ENCODE data around the gene SUN2. TPM values are rescaled to one million over a fixed set of nuclear protein-coding genes. Genes with fewer than 3 reads are reported as not detected.

Gene SUN2
- total and polyA plus RNA-seq, 2 of the 13 experiments (the other 11 are each of a cell fraction or from before 2014, with no cell fraction given), result 45.6 to 56.6 TPM

DNA sequence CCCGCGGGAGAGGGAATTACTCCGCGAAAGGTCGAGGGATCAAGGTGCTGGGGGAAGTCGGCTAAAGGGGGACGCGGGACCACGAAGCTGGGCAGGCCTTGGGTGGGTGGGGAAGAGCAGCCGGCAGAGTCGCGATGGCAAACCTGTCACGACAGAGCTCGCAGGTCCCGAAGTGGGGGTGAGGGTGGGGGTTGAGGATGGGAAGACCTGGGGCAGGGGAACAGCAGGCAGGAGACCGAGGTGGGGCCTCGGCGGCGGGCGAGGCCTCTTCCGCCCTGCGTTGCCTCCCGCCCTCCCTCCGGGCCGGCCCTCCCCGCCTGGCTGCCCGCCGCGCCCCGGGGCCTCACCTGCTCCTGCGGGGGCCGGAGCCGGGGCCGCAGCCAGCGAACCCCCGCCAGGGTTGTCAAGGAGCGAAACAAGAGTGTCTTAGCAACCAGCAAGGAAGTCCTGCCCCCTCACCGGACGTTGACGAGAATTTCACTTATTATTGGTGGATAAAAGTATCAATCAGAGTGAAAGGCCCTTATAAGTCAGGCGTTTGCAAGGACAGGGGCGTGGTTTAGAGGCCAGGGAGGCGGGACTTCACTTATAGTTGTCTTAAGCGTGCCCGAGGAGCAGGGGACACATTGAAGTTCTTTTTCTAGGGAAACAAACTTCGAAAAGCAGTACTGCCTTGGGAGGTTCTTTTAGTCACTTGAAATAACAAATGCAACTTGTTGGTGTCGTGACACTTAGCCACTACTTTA lies 38.1 kb upstream of the SUN2 start, which contains the start of gene DNAL4 (continued):
- peak; percentile 49; the same call in 1 of the 2 replicates for TF ChIP-seq UBTF (CRISPR knock-in tag; IDR thresholded peaks at IDR 0.05)
- TF ChIP-seq ZBTB33 (CRISPR knock-in tag; IDR thresholded peaks at IDR 0.05), result no peak
- no peak for TF ChIP-seq TFDP2 (CRISPR knock-in tag; IDR thresholded peaks at IDR 0.05)
- no peak for TF ChIP-seq KLF15 (CRISPR knock-in tag; IDR thresholded peaks at IDR 0.05; ENCODE audit: borderline replicate concordance)
- TF ChIP-seq YEATS2 (CRISPR knock-in tag; IDR thresholded peaks at IDR 0.05; ENCODE audit: borderline replicate concordance), result peak; percentile 30; the same call in 1 of the 2 replicates
- TF ChIP-seq PHF20 (CRISPR knock-in tag; IDR thresholded peaks at IDR 0.05), result peak; percentile 52; the same call in 1 of the 2 replicates
- no peak for TF ChIP-seq ETV6 (CRISPR knock-in tag; conservative IDR thresholded peaks at IDR 0.05)
- no peak for TF ChIP-seq MAFF (IDR thresholded peaks at IDR 0.05; ENCODE audit: low read depth, low read length)
- TF ChIP-seq CHD4 (IDR thresholded peaks at IDR 0.05; ENCODE audit: borderline replicate concordance, low read length), result no peak
- 0 out of 2 replicates have a peak, but pooled peaks have one; percentile 15 for TF ChIP-seq ZMYM4 (CRISPR knock-in tag; IDR thresholded peaks at IDR 0.05)
- TF ChIP-seq ZNF335 (CRISPR knock-in tag; IDR thresholded peaks at IDR 0.05), result peak; percentile 99
- TF ChIP-seq ZNF468 (CRISPR knock-in tag; IDR thresholded peaks at IDR 0.05), result no peak
- peak; percentile 58 for TF ChIP-seq ZNF687 (CRISPR knock-in tag; IDR thresholded peaks at IDR 0.05)
- TF ChIP-seq HOXD1 (CRISPR knock-in tag; IDR thresholded peaks at IDR 0.05), result no peak

Data from HepG2 (cell line).